GM06990 (cell line): Measurements from ENCODE around the gene SIDT1.

Experiments used
- DNase-seq: peaks from one replicate; pipeline ENCODE4 v3.0.0-alpha.2; 2011; ENCODE audit not compliant: insufficient read length; ENCODE audit errors: extremely low read depth
- H3K27me3 ChIP-seq: replicated peaks from 2 replicates; pipeline ENCODE4 v1.6.0; 2011; ENCODE audit warnings: low read length; ENCODE audit not compliant: control insufficient read depth, insufficient read depth
- H3K36me3 ChIP-seq: 2 replicates; pipeline ENCODE4 v1.5.1; 2011; ENCODE audit warnings: low read length; ENCODE audit not compliant: control insufficient read depth, insufficient read depth
- H3K4me3 ChIP-seq: replicated peaks from 2 replicates; pipeline ENCODE4 v1.5.1; 2011; ENCODE audit warnings: low read depth, mild to moderate bottlenecking, control low read depth, low read length
- CTCF ChIP-seq: IDR thresholded peaks from 2 replicates; pipeline ENCODE4 v1.5.1; 2011; ENCODE audit warnings: low read length, control low read depth, mild to moderate bottlenecking, inconsistent platforms; ENCODE audit not compliant: insufficient read depth, poor library complexity, severe bottlenecking

Gene SIDT1

GRCh38 chr3:113659101-113659541 lies 126.8 kb downstream of the SIDT1 start:
- H3K27me3 ChIP-seq: no peaks in the 10 kb centered on the region
- H3K4me3 ChIP-seq: no peak overlapping the region
- TF ChIP-seq CTCF: no peak
- peak; percentile 7 for DNase-seq
- peaks cover 4% of the 10 kb centered on the region for H3K36me3 ChIP-seq

- Histone ChIP-seq H3K36me3 (peaks cover 4% of the 10 kb centered on the region), H3K27me3 (no peaks in the 10 kb centered on the region), H3K4me3 (no peak overlapping the region)
- TF ChIP-seq CTCF: no peak
- no peak for DNase-seq
Observed at GRCh38 chr3:113659996-113660395, 127.6 kb downstream of the SIDT1 start.

- Histone ChIP-seq H3K36me3 (peaks cover 4% of the 10 kb centered on the region), H3K27me3 (no peaks in the 10 kb centered on the region), H3K4me3 (no peak overlapping the region)
- no peak for DNase-seq
- no peak for TF ChIP-seq CTCF
Observed at GRCh38 chr3:113660458-113660857, 128.1 kb downstream of the SIDT1 start.

GRCh38 chr3:113660896-113661295 lies 128.5 kb downstream of the SIDT1 start:
- no peak for TF ChIP-seq CTCF
- Histone ChIP-seq H3K4me3 (no peak overlapping the region), H3K27me3 (no peaks in the 10 kb centered on the region), H3K36me3 (peaks cover 4% of the 10 kb centered on the region)
- no peak for DNase-seq

- no peak overlapping the region for H3K4me3 ChIP-seq
- TF ChIP-seq CTCF: no peak
- peaks cover 4% of the 10 kb centered on the region for H3K36me3 ChIP-seq
Observed at GRCh38 chr3:113662824-113663223, 130.5 kb downstream of the SIDT1 start.

GRCh38 chr3:113663324-113663750 lies 131.0 kb downstream of the SIDT1 start:
- Histone ChIP-seq H3K36me3 (peaks cover 6% of the 10 kb centered on the region), H3K4me3 (no peak overlapping the region), H3K27me3 (no peaks in the 10 kb centered on the region)
- TF ChIP-seq CTCF: no peak
- DNase-seq: no peak

More at GRCh38 chr3:113662824-113663223, 130.5 kb downstream of the SIDT1 start:
- H3K27me3 ChIP-seq: no peaks in the 10 kb centered on the region
- no peak for DNase-seq
